Measurements from ENCODE around the gene PHYHIPL. TPM values are rescaled to one million over a fixed set of nuclear protein-coding genes. Genes with fewer than 3 reads are reported as not detected.

Gene PHYHIPL
- total and polyA plus RNA-seq, 4 experiments from 2014 or later, result not detected

DNA sequence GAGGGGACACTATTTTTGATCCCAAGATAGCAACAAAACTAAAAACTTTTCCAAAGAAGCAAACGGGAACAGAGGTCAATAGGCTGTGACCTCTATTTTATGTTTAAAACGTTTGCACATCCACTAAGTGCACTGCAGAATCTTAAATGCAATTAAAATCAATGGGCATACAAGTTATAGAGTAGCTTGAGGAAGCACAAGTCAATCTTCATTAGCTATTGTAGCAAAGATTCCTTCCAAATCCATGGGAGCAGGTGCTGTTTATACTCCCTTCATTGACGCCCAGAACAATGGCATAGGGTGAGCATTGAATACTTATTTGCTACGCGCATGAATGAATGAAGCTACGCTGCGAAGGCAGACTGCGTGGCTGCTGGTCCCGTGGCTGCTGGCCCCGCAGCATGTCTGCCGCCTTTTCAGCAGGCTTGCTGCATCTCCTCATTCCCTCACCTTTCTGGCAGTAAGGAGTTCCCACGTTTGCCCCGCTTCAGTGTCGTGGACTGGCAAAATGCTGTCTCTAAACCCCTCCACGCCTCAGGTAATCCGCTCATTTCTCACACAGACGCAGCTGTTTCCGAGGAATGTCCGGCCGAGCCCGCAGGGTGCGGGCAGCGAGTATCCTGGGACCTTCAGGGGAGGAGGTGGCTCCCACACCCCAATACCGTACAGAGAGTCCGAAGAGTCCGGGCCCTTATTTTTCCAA, 754 bp upstream of the PHYHIPL start:
- H3K4me1 Mint-ChIP-seq, result peaks cover 0 to 5% (median 2%) of the 10 kb centered on the region in 4 donors

DNA sequence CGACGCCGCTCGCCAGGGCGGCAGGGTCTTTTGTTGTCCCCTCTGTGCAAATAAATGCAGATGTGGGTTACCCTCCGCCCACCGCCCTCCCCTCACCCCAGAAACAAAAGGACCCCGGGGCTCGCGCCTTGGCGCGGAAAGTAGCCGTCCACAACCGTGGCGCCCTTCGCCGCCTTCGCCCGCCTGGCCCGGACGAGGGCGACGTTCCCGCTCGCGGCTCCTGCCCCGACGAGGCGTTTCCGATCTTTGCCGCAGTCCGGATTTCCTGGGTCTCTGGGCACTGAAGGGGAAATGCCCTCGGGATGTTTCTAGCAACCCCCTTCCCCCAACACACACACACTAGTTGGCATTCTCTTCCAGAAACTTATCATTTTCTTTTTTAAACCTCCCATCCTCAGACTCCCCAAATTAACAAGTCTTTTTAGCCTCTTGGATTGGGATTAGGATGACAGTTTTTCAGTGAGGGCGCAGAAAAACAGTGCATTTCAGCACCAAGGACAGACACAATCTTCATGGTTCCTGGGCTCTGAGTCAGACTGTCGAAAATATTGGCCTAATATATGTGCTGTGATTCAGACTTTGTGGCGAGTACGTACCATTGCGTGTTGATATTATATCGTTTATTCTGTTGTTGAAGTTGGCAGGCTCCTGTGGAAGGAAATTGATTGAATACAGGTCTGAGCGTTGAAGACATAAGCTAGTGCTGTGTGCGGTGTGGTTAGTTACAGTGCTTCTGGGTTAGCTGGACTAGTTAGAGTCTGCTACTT, 771 bp downstream of the PHYHIPL start:
- ChIA-PET POLR2A (ENCODE audit: partially characterized antibody) (no interaction called here), CTCF (ENCODE audit: partially characterized antibody) (no interaction called here)
- Histone ChIP-seq H3K4me3 (ENCODE audit: low read length in 2 of 2) (no peak overlapping the region), H3K9me3 (ENCODE audit: control insufficient read depth in 1 of 2, low read length in 2 of 2) (no peaks in the 10 kb centered on the region), H3K4me1 (ENCODE audit: insufficient read depth, low read length) (no peaks in the 10 kb centered on the region), H3K27me3 (ENCODE audit: insufficient read depth, low read length) (no peaks in the 10 kb centered on the region), H3K36me3 (ENCODE audit: insufficient read depth, low read length) (no peaks in the 10 kb centered on the region), H3K27ac (ENCODE audit: low read depth, low read length) (no peak overlapping the region)
- Mint-ChIP-seq H3K4me1 (peaks cover 0 to 5% (median 2%) of the 10 kb centered on the region in 4 donors), H3K27ac (no peak overlapping the region), H3K27me3 (peaks cover 6 to 14% of the 10 kb centered on the region in 2 donors), H3K4me3 (no peak overlapping the region), H3K36me3 (no peaks in the 10 kb centered on the region), H3K9me3 (peaks cover 0 to 9% (median 6%) of the 10 kb centered on the region in 8 donors)
- intact Hi-C loops (cut with micrococcal nuclease), result no loop called here
- no peak for DNase-seq

More for the DNA sequence above, 754 bp upstream of the PHYHIPL start:
- Histone ChIP-seq H3K27ac (ENCODE audit: low read depth, low read length) (no peak overlapping the region), H3K4me1 (ENCODE audit: insufficient read depth, low read length) (no peaks in the 10 kb centered on the region), H3K36me3 (ENCODE audit: insufficient read depth, low read length) (no peaks in the 10 kb centered on the region), H3K4me3 (ENCODE audit: low read length in 2 of 2) (no peak overlapping the region), H3K27me3 (ENCODE audit: insufficient read depth, low read length) (no peaks in the 10 kb centered on the region), H3K9me3 (ENCODE audit: control insufficient read depth in 1 of 2, low read length in 2 of 2) (no peaks in the 10 kb centered on the region)
- Mint-ChIP-seq H3K36me3 (no peaks in the 10 kb centered on the region), H3K9me3 (peaks cover 0 to 9% (median 6%) of the 10 kb centered on the region in 8 donors), H3K27me3 (peaks cover 6 to 14% of the 10 kb centered on the region in 2 donors), H3K27ac (no peak overlapping the region), H3K4me3 (no peak overlapping the region)
- ChIA-PET CTCF (ENCODE audit: partially characterized antibody) (no interaction called here), POLR2A (ENCODE audit: partially characterized antibody) (no interaction called here)
- DNase-seq, result no peak
- intact Hi-C loops (cut with micrococcal nuclease), result no loop called here

DNA sequence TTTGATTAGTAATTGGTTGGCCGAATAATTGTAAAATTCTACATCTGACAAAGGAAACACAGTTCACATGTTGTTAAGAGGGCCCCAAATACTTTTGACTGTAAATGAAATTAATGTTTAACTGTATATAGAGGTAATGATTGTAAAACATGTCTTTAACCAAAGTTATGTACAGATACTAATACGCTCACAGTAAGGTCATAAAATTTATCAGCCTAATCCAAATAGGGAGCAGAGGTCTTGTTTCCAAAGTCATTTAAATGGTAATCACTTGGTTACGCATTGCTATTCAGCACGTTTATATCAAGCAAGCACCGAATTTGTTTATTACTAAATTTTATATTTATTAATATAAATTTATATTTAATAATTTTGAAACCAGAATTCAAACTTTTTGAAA, 1.4 kb downstream of the PHYHIPL start:
- intact Hi-C loops (cut with micrococcal nuclease), result no loop called here
- no peak for DNase-seq
- no peaks in the 10 kb centered on the region for H3K4me1 ChIP-seq (ENCODE audit: insufficient read depth, low read length)
- H3K4me3 ChIP-seq (ENCODE audit: low read length in 2 of 2), result no peak overlapping the region
- CTCF ChIA-PET (ENCODE audit: partially characterized antibody), result no interaction called here
- no peaks in the 10 kb centered on the region for H3K9me3 ChIP-seq (ENCODE audit: control insufficient read depth in 1 of 2, low read length in 2 of 2)
- H3K36me3 ChIP-seq (ENCODE audit: insufficient read depth, low read length), result no peaks in the 10 kb centered on the region
- Mint-ChIP-seq H3K27me3 (peaks cover 6 to 14% of the 10 kb centered on the region in 2 donors), H3K27ac (no peak overlapping the region), H3K9me3 (peaks cover 0 to 12% (median 6%) of the 10 kb centered on the region in 8 donors), H3K4me1 (peaks cover 0 to 5% (median 2%) of the 10 kb centered on the region in 4 donors), H3K4me3 (no peak overlapping the region), H3K36me3 (no peaks in the 10 kb centered on the region)
- H3K27me3 ChIP-seq (ENCODE audit: insufficient read depth, low read length), result no peaks in the 10 kb centered on the region
- H3K27ac ChIP-seq (ENCODE audit: low read depth, low read length), result no peak overlapping the region
- POLR2A ChIA-PET (ENCODE audit: partially characterized antibody), result no interaction called here

DNA sequence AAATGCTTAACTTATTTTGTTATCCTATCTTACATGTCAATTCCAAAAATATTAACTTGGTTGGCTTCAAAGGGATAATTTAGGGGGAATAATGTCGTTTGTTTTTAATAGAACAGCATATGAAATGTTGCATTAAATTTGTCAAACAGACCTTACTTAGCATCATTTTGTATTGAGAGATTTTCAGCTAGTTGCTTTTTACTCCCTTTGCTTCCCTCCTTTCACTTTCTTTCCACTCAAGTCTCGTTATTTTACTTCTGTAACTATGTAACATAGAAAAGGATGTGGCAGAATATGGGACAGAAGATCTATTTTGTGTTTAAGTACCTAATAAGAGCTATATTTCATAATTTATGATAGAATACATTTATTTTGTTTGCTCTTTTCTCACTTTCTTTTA, 2.6 kb downstream of the PHYHIPL start:
- Mint-ChIP-seq H3K36me3 (no peaks in the 10 kb centered on the region), H3K9me3 (peaks cover 0 to 15% (median 6%) of the 10 kb centered on the region in 8 donors), H3K27ac (no peak overlapping the region), H3K27me3 (peaks cover 6 to 14% of the 10 kb centered on the region in 2 donors), H3K4me3 (no peak overlapping the region), H3K4me1 (peaks cover 0 to 5% (median 2%) of the 10 kb centered on the region in 4 donors)
- Histone ChIP-seq H3K4me1 (ENCODE audit: insufficient read depth, low read length) (no peaks in the 10 kb centered on the region), H3K27ac (ENCODE audit: low read depth, low read length) (no peak overlapping the region), H3K36me3 (ENCODE audit: insufficient read depth, low read length) (no peaks in the 10 kb centered on the region), H3K4me3 (ENCODE audit: low read length in 2 of 2) (no peak overlapping the region), H3K27me3 (ENCODE audit: insufficient read depth, low read length) (no peaks in the 10 kb centered on the region), H3K9me3 (ENCODE audit: control insufficient read depth in 1 of 2, low read length in 2 of 2) (peaks cover 0 to 5% of the 10 kb centered on the region in 2 donors)
- POLR2A ChIA-PET (ENCODE audit: partially characterized antibody), result no interaction called here
- intact Hi-C loops (cut with micrococcal nuclease), result no loop called here
- DNase-seq, result no peak
- CTCF ChIA-PET (ENCODE audit: partially characterized antibody), result no interaction called here

DNA sequence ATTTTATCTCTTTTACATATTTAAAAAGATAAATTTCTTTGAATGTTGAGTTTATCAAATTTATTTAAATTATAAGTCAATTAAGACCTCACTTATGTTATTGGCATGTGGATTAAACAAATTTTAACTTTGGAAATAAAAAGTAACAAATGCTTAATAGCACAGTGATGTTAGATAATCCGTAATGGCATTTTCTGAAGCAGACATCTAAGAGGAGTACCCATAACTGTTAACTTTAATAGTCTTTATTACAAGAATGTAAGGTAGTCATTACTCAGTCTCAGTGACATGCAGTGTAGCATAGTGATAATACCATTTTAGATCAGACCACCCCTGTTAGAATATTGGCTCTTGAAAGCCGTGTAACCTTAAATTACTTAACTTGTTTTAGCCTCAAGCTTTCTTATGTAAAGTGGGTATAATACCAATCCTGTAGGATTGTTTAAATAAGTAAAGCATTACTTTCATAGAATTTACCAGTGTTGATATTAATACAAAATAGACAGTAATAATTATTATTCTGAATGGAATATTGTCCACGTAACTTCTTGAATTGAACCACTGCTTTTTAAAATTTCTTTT, 4.3 kb downstream of the PHYHIPL start:
- H3K36me3 Mint-ChIP-seq, result no peaks in the 10 kb centered on the region
- Histone ChIP-seq H3K36me3 (ENCODE audit: insufficient read depth, low read length) (no peaks in the 10 kb centered on the region), H3K4me1 (ENCODE audit: insufficient read depth, low read length) (no peaks in the 10 kb centered on the region), H3K27me3 (ENCODE audit: insufficient read depth, low read length) (no peaks in the 10 kb centered on the region), H3K27ac (ENCODE audit: low read depth, low read length) (no peak overlapping the region), H3K4me3 (ENCODE audit: low read length in 2 of 2) (no peak overlapping the region), H3K9me3 (ENCODE audit: control insufficient read depth in 1 of 2, low read length in 2 of 2) (peaks cover 0 to 6% of the 10 kb centered on the region in 2 donors)
- H3K27me3 Mint-ChIP-seq, result peaks cover 6 to 11% of the 10 kb centered on the region in 2 donors
- ChIA-PET POLR2A (ENCODE audit: partially characterized antibody) (no interaction called here), CTCF (ENCODE audit: partially characterized antibody) (no interaction called here)
- DNase-seq, result no peak
- intact Hi-C loops (cut with micrococcal nuclease), result no loop called here
- H3K4me3 Mint-ChIP-seq, result no peak overlapping the region
- peaks cover 0 to 5% (median 2%) of the 10 kb centered on the region in 4 donors for H3K4me1 Mint-ChIP-seq
- peaks cover 0 to 15% (median 7%) of the 10 kb centered on the region in 8 donors for H3K9me3 Mint-ChIP-seq
- no peak overlapping the region for H3K27ac Mint-ChIP-seq

DNA sequence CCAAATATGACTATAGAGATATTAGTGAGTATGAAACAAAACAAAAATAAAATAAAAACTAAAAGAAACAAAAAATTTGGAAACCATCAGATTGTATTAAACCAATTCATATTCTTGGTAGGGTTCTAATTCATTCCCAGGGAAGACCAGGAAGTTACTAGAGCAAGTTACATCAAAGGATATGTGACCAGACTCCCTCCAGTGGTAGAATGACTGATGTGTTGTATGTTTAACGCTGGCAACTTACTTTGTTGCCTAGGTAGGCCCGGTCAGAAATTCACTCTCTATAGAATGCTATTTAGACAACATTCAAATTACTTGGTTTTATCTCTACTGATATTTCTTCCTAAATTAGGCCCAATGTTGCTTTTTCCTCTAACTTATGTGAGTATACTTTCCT, 5.2 kb downstream of the PHYHIPL start:
- no peak overlapping the region for H3K27ac Mint-ChIP-seq
- peaks cover 0 to 5% (median 2%) of the 10 kb centered on the region in 4 donors for H3K4me1 Mint-ChIP-seq
- no peaks in the 10 kb centered on the region for H3K36me3 Mint-ChIP-seq
- Histone ChIP-seq H3K27ac (ENCODE audit: low read depth, low read length) (no peak overlapping the region), H3K9me3 (ENCODE audit: control insufficient read depth in 1 of 2, low read length in 2 of 2) (peaks cover 0 to 6% of the 10 kb centered on the region in 2 donors), H3K36me3 (ENCODE audit: insufficient read depth, low read length) (no peaks in the 10 kb centered on the region), H3K4me1 (ENCODE audit: insufficient read depth, low read length) (no peaks in the 10 kb centered on the region), H3K27me3 (ENCODE audit: insufficient read depth, low read length) (no peaks in the 10 kb centered on the region), H3K4me3 (ENCODE audit: low read length in 2 of 2) (no peak overlapping the region)
- no peak overlapping the region for H3K4me3 Mint-ChIP-seq
- intact Hi-C loops (cut with micrococcal nuclease), result no loop called here
- DNase-seq, result no peak
- CTCF ChIA-PET (ENCODE audit: partially characterized antibody), result no interaction called here
- POLR2A ChIA-PET (ENCODE audit: partially characterized antibody), result no interaction called here
- H3K9me3 Mint-ChIP-seq, result peaks cover 0 to 15% (median 7%) of the 10 kb centered on the region in 8 donors
- H3K27me3 Mint-ChIP-seq, result peaks cover 6 to 8% of the 10 kb centered on the region in 2 donors

DNA sequence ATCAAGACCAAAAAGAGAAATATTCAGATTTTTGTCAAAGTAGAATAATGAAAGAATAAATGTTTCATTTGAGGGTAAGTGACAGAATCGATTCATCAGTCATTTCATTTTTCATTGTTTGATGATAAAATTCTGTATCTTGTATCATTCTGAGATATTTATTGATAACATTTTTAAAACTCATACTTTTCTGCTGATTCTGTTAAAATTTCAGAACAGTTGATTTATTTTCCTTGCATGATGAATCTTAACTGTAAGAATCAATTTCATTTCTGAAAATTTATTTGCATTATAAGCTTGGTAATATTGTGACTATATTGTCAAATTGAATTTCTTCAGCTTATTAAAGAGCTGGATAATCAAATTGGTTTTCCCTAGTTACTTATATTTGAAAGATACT, 13.9 kb downstream of the PHYHIPL start:
- Histone ChIP-seq H3K9me3 (ENCODE audit: control insufficient read depth in 1 of 2, low read length in 2 of 2) (no peaks in the 10 kb centered on the region), H3K27me3 (ENCODE audit: insufficient read depth, low read length) (no peaks in the 10 kb centered on the region), H3K27ac (ENCODE audit: low read depth, low read length) (no peak overlapping the region), H3K4me1 (ENCODE audit: insufficient read depth, low read length) (no peaks in the 10 kb centered on the region), H3K4me3 (ENCODE audit: low read length in 2 of 2) (no peak overlapping the region), H3K36me3 (ENCODE audit: insufficient read depth, low read length) (no peaks in the 10 kb centered on the region)
- POLR2A ChIA-PET (ENCODE audit: partially characterized antibody), result no interaction called here
- Mint-ChIP-seq H3K27me3 (no peaks in the 10 kb centered on the region), H3K36me3 (no peaks in the 10 kb centered on the region), H3K27ac (no peak overlapping the region), H3K9me3 (peaks cover 0 to 7% (median 2%) of the 10 kb centered on the region in 8 donors), H3K4me1 (no peaks in the 10 kb centered on the region), H3K4me3 (no peak overlapping the region)
- CTCF ChIA-PET (ENCODE audit: partially characterized antibody), result no interaction called here
- intact Hi-C loops (cut with micrococcal nuclease), result no loop called here
- no peak for DNase-seq
